Measurements from ENCODE around the gene CCDC179.

DNA sequence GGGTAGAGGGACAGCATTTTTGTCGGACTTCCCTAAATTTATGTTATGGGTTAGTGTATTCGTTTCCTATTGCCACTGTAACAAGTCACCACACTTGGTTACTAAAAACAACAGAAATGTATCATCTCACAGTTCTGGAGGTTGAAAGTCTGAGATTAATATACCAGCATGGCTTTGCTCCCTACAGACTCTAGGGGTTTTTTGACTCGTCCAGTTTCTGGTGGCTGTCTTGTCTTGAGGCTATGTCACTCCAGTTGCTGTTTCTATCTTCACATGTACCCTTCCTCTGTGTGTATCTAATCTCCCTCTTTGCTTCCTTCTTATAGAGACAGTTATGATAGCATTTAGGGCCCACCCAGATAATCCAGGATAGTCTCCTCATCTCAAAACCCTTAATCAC lies 9.1 kb upstream of the CCDC179 start:
- TF ChIP-seq, protein P1, sequence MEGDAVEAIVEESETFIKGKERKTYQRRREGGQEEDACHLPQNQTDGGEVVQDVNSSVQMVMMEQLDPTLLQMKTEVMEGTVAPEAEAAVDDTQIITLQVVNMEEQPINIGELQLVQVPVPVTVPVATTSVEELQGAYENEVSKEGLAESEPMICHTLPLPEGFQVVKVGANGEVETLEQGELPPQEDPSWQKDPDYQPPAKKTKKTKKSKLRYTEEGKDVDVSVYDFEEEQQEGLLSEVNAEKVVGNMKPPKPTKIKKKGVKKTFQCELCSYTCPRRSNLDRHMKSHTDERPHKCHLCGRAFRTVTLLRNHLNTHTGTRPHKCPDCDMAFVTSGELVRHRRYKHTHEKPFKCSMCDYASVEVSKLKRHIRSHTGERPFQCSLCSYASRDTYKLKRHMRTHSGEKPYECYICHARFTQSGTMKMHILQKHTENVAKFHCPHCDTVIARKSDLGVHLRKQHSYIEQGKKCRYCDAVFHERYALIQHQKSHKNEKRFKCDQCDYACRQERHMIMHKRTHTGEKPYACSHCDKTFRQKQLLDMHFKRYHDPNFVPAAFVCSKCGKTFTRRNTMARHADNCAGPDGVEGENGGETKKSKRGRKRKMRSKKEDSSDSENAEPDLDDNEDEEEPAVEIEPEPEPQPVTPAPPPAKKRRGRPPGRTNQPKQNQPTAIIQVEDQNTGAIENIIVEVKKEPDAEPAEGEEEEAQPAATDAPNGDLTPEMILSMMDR (conservative IDR thresholded peaks at IDR 0.05), result no peak
- TF ChIP-seq ZFX (IDR thresholded peaks at IDR 0.05), result no peak
